GM12878 (cell line): ENCODE data around the gene C9orf50. TPM values are rescaled to one million over a fixed set of nuclear protein-coding genes. Genes with fewer than 3 reads are reported as not detected.

Experiments used
- ATAC-seq: fragments of 200-7000 bp; cut with Tn5 transposase; 3 replicates; pipeline ENCODE4 v1.9.1; 2020; ENCODE audit warnings: mild to moderate bottlenecking, moderate library complexity
- BruUV-seq: library from RNA; stranded (reverse); fragments of 400-500 nt; replicated peaks from 2 replicates; lab custom pipeline; 2021; lab: Mats Ljungman, UMichigan
- CTCF ChIA-PET: fragments of 300-600 bp; sonication (Branson Sonifier 250); formaldehyde crosslinking; extraction: SDS; loops from one replicate; lab custom pipeline; 2021; ENCODE audit warnings: inconsistent platforms; lab: Yijun Ruan, JAX
- POLR2A ChIA-PET: fragments of 350-600 bp; formaldehyde crosslinking; extraction: SDS; loops from one replicate; lab custom pipeline; 2021; ENCODE audit warnings: inconsistent platforms; lab: Charles Lee
- RAD21 ChIA-PET: fragments of 300-600 bp; sonication (Branson Sonifier 250); formaldehyde crosslinking; loops from one replicate; lab custom pipeline; 2023; ENCODE audit warnings: antibody characterized with exemption; ENCODE audit not compliant: unreplicated experiment; lab: Charles Lee
- SMC1A ChIA-PET: fragments of 300-600 bp; sonication (Branson Sonifier 250); formaldehyde crosslinking; loops from one replicate; lab custom pipeline; 2023; ENCODE audit not compliant: unreplicated experiment, uncharacterized antibody; lab: Charles Lee
- DNase-seq: peaks from one replicate; pipeline ENCODE4 v3.0.0-alpha.2; 2011; ENCODE audit warnings: low read depth, low spot score
- FAIRE-seq: peaks from 3 replicates; lab custom pipeline; 2011; peaks lifted over from hg19 to GRCh38; lab: Jason Lieb, UNC
- H2AFZ ChIP-seq: 2 replicates; pipeline ENCODE4 v1.6.0; 2011; ENCODE audit warnings: low read depth, low read length, control low read depth; ENCODE audit not compliant: control insufficient read depth
- H3K27ac ChIP-seq: 2 replicates; pipeline ENCODE4 v1.5.1; 2011; ENCODE audit warnings: control low read depth; ENCODE audit not compliant: control insufficient read depth, insufficient read depth
- H3K27me3 ChIP-seq, 2 experiments: replicated peaks in 1 of 2; 2 replicates each; pipeline versions ENCODE4 v1.6.0 to v1.6.1; 2011; ENCODE audit warnings: low read length in 1 of 2; ENCODE audit not compliant: control insufficient read depth in 2 of 2, insufficient read depth in 2 of 2
- H3K36me3 ChIP-seq, 2 experiments: 2 replicates each; pipeline ENCODE4 v1.5.1; 2011; ENCODE audit warnings: low read length in 1 of 2; ENCODE audit not compliant: control insufficient read depth in 2 of 2, insufficient read depth in 2 of 2
- H3K4me1 ChIP-seq: 2 replicates; pipeline ENCODE4 v1.6.1; 2011; ENCODE audit warnings: mild to moderate bottlenecking, low read length, moderate library complexity, mixed read lengths; ENCODE audit not compliant: control insufficient read depth, insufficient read depth
- H3K4me2 ChIP-seq: 2 replicates; pipeline ENCODE4 v1.6.0; 2011; ENCODE audit warnings: control low read depth; ENCODE audit not compliant: control insufficient read depth, insufficient read depth
- H3K4me3 ChIP-seq: fragments of 200-600 bp; sonication (generic); 2 replicates; pipeline ENCODE4 v1.5.1; 2016
- H3K79me2 ChIP-seq: 2 replicates; pipeline ENCODE4 v1.6.0; 2011; ENCODE audit warnings: low read length; ENCODE audit not compliant: control insufficient read depth, insufficient read depth
- H3K9ac ChIP-seq: 2 replicates; pipeline ENCODE4 v1.8.0; 2011; ENCODE audit warnings: low read length, control low read depth, mixed read lengths; ENCODE audit not compliant: control insufficient read depth, insufficient read depth
- H3K9me3 ChIP-seq: replicated peaks from 3 replicates; pipeline ENCODE4 v1.5.1; 2011; ENCODE audit warnings: mild to moderate bottlenecking, low read length; ENCODE audit not compliant: control insufficient read depth, insufficient read depth
- H4K20me1 ChIP-seq: 2 replicates; pipeline ENCODE4 v1.6.0; 2011; ENCODE audit not compliant: control insufficient read depth, insufficient read depth
- BCL11A ChIP-seq: IDR thresholded peaks from 2 replicates; pipeline ENCODE4 v1.6.1; 2011; ENCODE audit warnings: low read depth, low read length
- GATAD2B ChIP-seq: fragments of 450-650 bp; conservative IDR thresholded peaks from 2 replicates; pipeline ENCODE4 v1.6.1; 2017; ENCODE audit warnings: low read depth, mild to moderate bottlenecking, moderate library complexity
- HDAC2 ChIP-seq: fragments of 200-600 bp; sonication (generic); IDR thresholded peaks from 2 replicates; pipeline ENCODE4 v1.6.1; 2017
- IKZF1 ChIP-seq: fragments of 450-650 bp; conservative IDR thresholded peaks from 2 replicates; pipeline ENCODE4 v1.6.1; 2017; ENCODE audit warnings: antibody characterized with exemption, mild to moderate bottlenecking
- POU2F2 ChIP-seq: IDR thresholded peaks from 3 replicates; pipeline ENCODE4 v1.6.1; 2011; ENCODE audit warnings: low read depth, mild to moderate bottlenecking, low read length, borderline replicate concordance
- PRDM15 ChIP-seq: fragments of 450-650 bp; formaldehyde crosslinking; IDR thresholded peaks from 2 replicates; pipeline ENCODE4 v1.4.0; 2020; ENCODE audit warnings: mild to moderate bottlenecking, moderate library complexity
- RELA ChIP-seq: fragments of 450-650 bp; IDR thresholded peaks from 2 replicates; pipeline ENCODE4 v1.8.0; 2014; ENCODE audit warnings: borderline replicate concordance; ENCODE audit not compliant: partially characterized antibody
- SKIL ChIP-seq: fragments of 450-650 bp; IDR thresholded peaks from 2 replicates; pipeline ENCODE4 v1.6.1; 2017; ENCODE audit warnings: mild to moderate bottlenecking, low read depth, inconsistent platforms; ENCODE audit not compliant: poor library complexity, severe bottlenecking
- SMARCA5 ChIP-seq: fragments of 450-650 bp; IDR thresholded peaks from 2 replicates; pipeline ENCODE4 v1.6.1; 2017; ENCODE audit warnings: mild to moderate bottlenecking
- SREBF1 ChIP-seq: IDR thresholded peaks from 2 replicates; pipeline ENCODE4 v1.6.1; 2012; ENCODE audit warnings: mild to moderate bottlenecking, low read length
- SUPT20H ChIP-seq: IDR thresholded peaks from 2 replicates; pipeline ENCODE4 v1.6.1; 2011; ENCODE audit warnings: low read depth, mild to moderate bottlenecking, low read length, moderate library complexity, borderline replicate concordance; ENCODE audit not compliant: control insufficient read depth
- TCF7 ChIP-seq: IDR thresholded peaks from 2 replicates; pipeline ENCODE4 v1.6.1; 2014; ENCODE audit warnings: antibody characterized with exemption, borderline replicate concordance
- ZSCAN29 ChIP-seq: fragments of 450-650 bp; IDR thresholded peaks from 2 replicates; pipeline ENCODE4 v1.6.1; 2017; ENCODE audit warnings: mild to moderate bottlenecking, moderate library complexity
- WGBS: methylation state at CpG from one replicate; pipeline ENCODE4 v1.1.6; 2016; ENCODE audit warnings: low lambda C conversion rate; ENCODE audit not compliant: insufficient replicate concordance, insufficient coverage; ENCODE audit errors: missing lambda C conversion rate; 5-methylcytosine and 5-hydroxymethylcytosine counted together
- in situ Hi-C: fragments of 300-500 bp; cut with MboI; formaldehyde crosslinking; loops from 9 replicates; pipeline ENCODE4 v1.14.3; 2018; ENCODE audit warnings: mixed read lengths
- intact Hi-C: fragments of 100-400 bp; cut with micrococcal nuclease; formaldehyde crosslinking; loops from one replicate; pipeline ENCODE4 v1.14.2; 2022; ENCODE audit not compliant: unreplicated experiment
- polyA plus RNA-seq, 11 experiments: library from polyadenylated mRNA; depleted of rRNA in 4 of 11; unstranded in 6 of 11; stranded (reverse) in 5 of 11; fragments of >200 nt; fragmentation: Nextera tagmentation in 4 of 11; fragmentation: Illumina TruSeq in 1 of 11; extraction: Ambion mirVana in 4 of 11; extraction: Trizol in 1 of 11; gene quantifications; 1 replicate in 1 of 11; 2 replicates in 10 of 11; pipeline versions ENCODE4 v1.2.1 to v1.2.3, GENCODE V29; 2011 to 2016; ENCODE audit warnings: inconsistent platforms in 2 of 11, missing spikeins in 2 of 11, low read depth in 1 of 11
- total RNA-seq, 4 experiments: library from RNA; depleted of rRNA in 3 of 4; stranded (reverse); fragments of >200 nt in 3 of 4; fragmentation: Illumina TruSeq in 1 of 4; extraction: Trizol in 1 of 4; gene quantifications; 2 replicates each; pipeline versions ENCODE4 v1.2.1 to v1.2.3, GENCODE V29; 2013 to 2021
- TF ChIP-seq, protein P1 (sequence below): IDR thresholded peaks from 2 replicates; pipeline ENCODE4 v1.6.1; 2012; ENCODE audit warnings: low read depth, low read length, improper control_type of control experiment
- TF ChIP-seq, protein P2 (sequence below): IDR thresholded peaks from 2 replicates; pipeline ENCODE4 v1.6.1; 2012; ENCODE audit warnings: mild to moderate bottlenecking, low read depth, low read length

The C9orf50 gene
- total and polyA plus RNA-seq, 10 of the 15 experiments (the other 5 are each of a cell fraction or from before 2014, with no cell fraction given) = not detected

- no peak overlapping the region for H2AFZ ChIP-seq
- ChIA-PET POLR2A (no interaction called here), RAD21 (no interaction called here), SMC1A (no interaction called here), CTCF (interaction anchor here (0.6 kb wide), 1 partner anchor 137 kb away, joined by 4 read pairs; no protein-coding TSS in a partner anchor)
- H3K27me3 ChIP-seq = no peaks in the 10 kb centered on the region; a peak in 2 of 4 replicates
- H3K79me2 ChIP-seq = no peaks in the 10 kb centered on the region
- intact Hi-C loops = no loop called here
- ATAC-seq (no peak), FAIRE-seq (no peak), DNase-seq (no peak)
- no peak overlapping the region for H3K4me2 ChIP-seq
- in situ Hi-C loops = no loop called here
- H3K9ac ChIP-seq = no peak overlapping the region
- 48% methylated on average over 19 of the region's 20 CpGs for WGBS
- H4K20me1 ChIP-seq = no peaks in the 10 kb centered on the region
- H3K36me3 ChIP-seq = no peaks in the 10 kb centered on the region; a peak in 1 of 4 replicates
- no peak overlapping the region for H3K27ac ChIP-seq
- no TSS peak for BruUV-seq
- H3K4me3 ChIP-seq = no peak overlapping the region
- H3K9me3 ChIP-seq = no peaks in the 10 kb centered on the region
- no peaks in the 10 kb centered on the region for H3K4me1 ChIP-seq
- TF ChIP-seq SUPT20H = no peak
- no peak for TF ChIP-seq SMARCA5
- no peak for TF ChIP-seq ZSCAN29
- TF ChIP-seq, protein P1, sequence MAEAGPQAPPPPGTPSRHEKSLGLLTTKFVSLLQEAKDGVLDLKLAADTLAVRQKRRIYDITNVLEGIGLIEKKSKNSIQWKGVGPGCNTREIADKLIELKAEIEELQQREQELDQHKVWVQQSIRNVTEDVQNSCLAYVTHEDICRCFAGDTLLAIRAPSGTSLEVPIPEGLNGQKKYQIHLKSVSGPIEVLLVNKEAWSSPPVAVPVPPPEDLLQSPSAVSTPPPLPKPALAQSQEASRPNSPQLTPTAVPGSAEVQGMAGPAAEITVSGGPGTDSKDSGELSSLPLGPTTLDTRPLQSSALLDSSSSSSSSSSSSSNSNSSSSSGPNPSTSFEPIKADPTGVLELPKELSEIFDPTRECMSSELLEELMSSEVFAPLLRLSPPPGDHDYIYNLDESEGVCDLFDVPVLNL = no peak
- no peak for TF ChIP-seq GATAD2B
- TF ChIP-seq, protein P2, sequence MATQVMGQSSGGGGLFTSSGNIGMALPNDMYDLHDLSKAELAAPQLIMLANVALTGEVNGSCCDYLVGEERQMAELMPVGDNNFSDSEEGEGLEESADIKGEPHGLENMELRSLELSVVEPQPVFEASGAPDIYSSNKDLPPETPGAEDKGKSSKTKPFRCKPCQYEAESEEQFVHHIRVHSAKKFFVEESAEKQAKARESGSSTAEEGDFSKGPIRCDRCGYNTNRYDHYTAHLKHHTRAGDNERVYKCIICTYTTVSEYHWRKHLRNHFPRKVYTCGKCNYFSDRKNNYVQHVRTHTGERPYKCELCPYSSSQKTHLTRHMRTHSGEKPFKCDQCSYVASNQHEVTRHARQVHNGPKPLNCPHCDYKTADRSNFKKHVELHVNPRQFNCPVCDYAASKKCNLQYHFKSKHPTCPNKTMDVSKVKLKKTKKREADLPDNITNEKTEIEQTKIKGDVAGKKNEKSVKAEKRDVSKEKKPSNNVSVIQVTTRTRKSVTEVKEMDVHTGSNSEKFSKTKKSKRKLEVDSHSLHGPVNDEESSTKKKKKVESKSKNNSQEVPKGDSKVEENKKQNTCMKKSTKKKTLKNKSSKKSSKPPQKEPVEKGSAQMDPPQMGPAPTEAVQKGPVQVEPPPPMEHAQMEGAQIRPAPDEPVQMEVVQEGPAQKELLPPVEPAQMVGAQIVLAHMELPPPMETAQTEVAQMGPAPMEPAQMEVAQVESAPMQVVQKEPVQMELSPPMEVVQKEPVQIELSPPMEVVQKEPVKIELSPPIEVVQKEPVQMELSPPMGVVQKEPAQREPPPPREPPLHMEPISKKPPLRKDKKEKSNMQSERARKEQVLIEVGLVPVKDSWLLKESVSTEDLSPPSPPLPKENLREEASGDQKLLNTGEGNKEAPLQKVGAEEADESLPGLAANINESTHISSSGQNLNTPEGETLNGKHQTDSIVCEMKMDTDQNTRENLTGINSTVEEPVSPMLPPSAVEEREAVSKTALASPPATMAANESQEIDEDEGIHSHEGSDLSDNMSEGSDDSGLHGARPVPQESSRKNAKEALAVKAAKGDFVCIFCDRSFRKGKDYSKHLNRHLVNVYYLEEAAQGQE = no peak
- TF ChIP-seq SREBF1 = no peak
- no peak for TF ChIP-seq BCL11A
- no peak for TF ChIP-seq HDAC2
- TF ChIP-seq IKZF1 = no peak
- TF ChIP-seq PRDM15 = no peak
- TF ChIP-seq RELA = no peak
- TF ChIP-seq POU2F2 = no peak
- TF ChIP-seq TCF7 = no peak
- no peak for TF ChIP-seq SKIL
Measured at GRCh38 chr9:129654554-129655040, 33.7 kb upstream of the C9orf50 start.
